Activated CD8-positive, alpha-beta memory T cell treated with anti-CD3 and anti-CD28 coated beads for 4 hours (primary cell): ENCODE measurements around the gene ALS2.
"Not testable (repeated sequence)": the region's sequence is repeated elsewhere in the genome, so short reads cannot be mapped to it uniquely, and the experiment has no call there.

Experiments used
- DNase-seq, 2 donors: peaks; one replicate each; pipeline ENCODE4 v3.0.0-alpha.2; 2020; ENCODE audit warnings: low read depth in 2 of 2

Gene ALS2

DNA sequence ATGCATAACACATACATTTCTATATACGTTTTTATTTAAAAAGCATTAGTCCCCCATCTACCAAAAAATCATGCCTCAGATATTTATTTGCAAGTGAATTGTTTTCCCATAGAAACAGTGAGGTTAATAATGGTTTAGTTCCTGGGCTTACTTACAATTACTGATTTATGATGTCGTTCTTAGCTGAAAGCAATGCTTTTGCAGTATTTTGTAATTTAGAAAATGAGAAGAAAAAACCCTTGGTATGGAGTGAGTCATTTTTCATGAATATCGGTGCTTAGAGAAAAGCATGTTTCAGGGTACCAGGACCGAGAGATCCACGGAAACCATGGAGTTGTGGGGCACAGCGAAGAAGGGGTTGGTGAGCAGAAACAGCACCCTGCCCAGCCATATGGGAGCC is 13.6 kb upstream of the ALS2 start:
- no peak for DNase-seq

DNA sequence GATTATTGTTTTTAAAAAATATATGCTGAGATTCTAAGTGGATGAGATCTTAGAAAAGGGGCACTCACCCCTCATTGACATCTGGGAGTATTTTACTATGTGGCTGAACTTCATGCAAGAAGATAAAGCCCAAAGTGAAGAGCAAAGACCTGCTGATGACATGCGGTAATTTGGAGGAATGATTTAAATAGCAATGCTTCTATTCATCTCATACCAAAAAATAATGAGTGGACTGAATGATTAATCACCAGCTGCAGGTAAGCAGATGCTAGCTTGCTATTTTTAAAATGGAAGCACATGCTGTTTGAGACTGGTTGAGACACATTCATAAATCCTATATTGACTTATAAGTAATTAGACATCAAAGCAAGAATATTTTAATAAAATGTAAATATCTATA is 12.9 kb upstream of the ALS2 start:
- DNase-seq = no peak

DNA sequence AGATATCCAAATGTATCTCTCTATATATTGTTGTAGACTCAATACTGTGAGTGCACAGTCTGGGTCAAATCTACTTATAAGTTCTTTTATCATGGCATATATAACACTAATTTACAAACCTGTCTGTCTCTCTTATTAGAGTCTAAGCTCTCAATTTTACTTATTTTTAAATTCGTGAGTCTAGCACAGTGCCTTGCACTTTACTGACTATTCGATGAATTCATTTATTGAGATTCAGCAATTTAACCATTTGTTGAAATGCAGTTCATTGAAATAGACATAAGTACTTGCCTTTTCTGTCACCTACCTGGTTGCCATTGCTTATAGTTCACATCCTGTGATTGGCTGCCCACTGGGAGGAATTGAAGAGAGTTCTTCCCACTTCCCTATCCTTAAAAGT is 10.3 kb upstream of the ALS2 start:
- no peak for DNase-seq

DNA sequence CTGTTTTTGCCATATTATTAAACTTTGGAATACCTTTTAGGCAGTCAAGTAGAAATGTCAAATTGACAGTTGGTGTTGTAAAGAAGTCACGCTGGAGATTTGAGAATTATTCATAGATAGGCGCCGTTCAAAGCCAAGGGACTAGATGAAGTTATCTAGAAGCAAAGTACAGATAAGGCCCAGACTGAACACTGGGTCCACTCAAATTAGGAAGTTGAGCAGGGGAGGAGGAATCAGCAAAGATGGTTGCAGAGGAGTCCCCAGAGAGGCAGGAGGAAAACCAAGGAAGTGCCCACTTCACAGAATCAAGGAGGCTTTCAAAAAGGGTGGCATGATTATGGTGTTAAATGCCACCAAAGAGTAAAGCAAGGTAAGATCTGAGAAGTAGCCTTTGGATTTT is 9.6 kb upstream of the ALS2 start:
- no peak for DNase-seq

DNA sequence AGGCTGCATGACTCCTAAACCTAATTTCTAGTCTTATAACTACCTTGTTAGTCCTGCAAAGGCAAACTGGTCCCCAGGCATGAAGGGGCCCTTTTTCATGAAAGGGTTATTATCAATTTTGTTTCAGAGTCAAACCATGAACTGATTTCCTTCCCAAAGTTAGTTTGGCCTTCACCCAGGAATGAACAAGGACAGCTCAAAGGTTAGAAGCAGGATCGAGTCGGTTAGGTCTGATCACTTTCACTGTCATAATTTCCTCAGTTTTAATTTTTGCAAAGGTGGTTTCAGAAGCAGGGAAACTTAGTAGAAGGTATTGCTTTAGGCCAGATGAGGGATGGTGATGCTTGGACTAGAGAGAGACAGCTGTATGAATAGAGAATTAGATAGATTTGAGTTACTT is 8.7 kb upstream of the ALS2 start:
- no peak for DNase-seq

DNA sequence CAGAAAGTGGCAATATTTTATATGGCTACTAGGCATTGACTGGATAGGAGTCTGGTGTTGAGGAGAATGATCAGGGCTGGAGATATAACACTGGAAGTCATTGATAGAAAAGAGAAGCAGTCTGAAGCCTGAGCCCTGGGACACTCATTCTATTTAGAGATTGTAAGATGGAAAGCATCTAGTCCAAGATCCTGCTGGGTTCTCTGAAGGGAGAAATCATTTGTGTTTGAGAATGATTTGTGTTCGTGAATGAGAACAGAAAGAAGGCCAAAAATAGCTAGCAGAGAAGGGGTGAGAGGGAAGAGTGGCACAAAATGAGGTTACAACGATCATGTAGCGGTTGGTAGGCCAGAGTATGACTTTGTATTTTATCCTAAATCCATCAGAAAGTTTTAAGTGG is 7.6 kb upstream of the ALS2 start:
- DNase-seq = no peak

DNA sequence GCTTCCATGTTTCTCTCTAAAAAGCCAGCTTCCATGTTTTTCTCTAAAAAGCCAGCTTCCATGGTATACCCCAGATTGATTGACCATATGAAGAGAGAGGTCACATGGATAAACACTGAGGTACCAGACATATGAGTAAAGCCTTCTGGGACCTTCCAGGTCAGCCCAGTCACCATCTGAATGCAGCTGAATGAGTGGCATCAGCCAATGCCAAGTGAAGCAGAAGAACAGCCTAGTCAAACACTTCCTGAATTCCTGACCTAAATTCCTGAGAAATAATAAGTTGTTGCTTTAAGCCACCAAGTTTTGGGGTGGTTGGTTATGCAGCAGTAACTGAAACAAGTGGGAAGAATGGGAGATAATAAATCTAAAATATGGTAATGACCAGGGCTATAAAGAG is 5.7 kb upstream of the ALS2 start:
- no peak for DNase-seq

DNA sequence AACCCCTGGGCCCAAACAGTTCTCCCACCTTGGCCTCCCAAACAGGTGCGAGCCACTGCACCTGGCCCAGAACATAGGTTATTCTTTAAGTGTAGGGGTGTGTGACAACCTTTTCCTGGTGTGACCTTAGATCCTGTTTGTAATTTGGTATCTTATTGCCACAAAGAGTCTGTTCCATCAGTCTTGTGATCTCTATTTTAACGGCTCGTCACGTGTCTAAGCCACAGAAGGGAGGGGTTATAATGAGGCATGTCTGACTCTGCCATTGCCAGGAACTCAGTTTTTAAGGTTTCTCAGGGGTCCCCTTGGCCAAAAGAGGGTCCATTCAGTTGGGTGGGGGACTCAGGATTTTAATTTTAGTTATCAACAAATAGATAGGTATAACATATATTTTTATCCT is 4.4 kb upstream of the ALS2 start:
- no peak for DNase-seq

DNA sequence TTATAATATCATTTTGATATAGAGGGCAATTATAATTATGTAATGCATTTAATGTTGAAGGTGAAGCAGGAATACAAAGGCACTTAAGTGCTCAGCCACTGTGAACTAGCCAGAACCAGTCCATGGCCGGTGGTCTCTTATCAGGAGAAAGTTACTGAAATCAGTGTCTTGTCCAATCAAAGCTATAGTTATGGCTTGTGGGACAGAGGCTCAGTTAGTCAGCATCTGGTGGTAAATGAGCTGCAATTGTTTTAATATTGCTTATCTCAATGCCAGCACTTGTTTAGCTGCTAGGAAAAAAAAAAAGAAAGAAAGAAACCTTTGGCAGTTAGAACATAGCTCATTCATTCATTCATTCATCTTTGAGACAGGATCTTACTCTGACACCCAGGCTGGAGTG is 3.8 kb upstream of the ALS2 start:
- no peak for DNase-seq

DNA sequence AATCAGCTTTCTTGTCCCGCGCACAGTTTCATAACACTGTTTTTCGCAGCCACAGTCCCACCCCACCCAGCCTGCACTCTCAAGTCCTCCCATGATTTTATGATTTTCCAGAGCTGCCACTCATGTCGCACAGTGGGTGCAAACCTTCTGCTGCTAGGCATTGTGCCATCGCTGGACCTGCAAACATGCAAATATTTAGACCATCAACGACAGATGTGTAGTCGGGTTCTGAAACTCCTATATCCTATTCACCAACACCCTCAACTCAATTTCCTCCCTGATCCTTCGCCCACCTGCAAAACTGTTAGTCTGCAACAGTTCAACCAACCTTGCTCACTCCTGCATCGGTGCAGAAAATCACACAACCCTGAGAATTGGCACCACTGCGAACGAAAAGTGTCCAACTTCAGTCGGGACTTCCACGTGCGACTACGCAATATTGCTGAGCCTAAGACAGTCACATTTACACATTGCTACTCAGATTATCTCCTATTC is 871 bp upstream of the ALS2 start:
- DNase-seq = no peak

DNA sequence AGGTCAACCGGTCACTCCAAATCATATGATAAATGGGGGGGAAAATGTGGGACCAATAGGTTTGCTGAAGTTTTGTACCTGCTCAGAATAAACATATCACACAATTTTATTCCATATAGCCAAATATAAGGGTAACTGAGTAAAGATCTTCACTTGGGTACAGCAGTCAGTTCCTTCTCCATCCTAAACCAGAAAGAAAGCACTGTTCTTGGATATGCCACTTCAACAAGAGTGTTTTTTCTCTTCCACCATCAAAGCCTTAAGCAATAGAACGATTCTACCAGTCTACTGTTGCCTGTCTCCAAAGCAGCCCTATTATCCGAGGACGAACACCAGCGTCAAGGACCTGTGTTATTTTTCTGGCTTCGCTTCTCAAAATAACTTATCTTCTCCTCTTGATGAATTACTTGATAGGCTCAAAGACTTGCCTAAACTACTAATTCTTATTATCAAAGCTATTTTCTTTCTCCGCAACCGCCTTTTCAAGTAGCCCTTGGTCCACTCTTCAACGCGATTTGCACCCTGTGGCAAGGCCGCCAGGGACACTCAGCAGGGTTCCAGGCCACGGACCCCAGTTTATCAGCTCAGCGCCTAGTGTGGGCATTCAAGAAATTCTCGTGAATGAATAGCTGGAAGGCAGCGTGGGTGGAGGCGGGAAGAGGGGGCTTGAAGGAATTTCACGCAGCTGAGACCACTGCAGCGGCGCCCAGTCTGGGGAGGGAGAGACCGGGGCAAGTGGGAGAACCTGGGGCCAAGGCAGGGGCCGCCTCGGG is 646 bp downstream of the ALS2 start:
- DNase-seq = no peak

DNA sequence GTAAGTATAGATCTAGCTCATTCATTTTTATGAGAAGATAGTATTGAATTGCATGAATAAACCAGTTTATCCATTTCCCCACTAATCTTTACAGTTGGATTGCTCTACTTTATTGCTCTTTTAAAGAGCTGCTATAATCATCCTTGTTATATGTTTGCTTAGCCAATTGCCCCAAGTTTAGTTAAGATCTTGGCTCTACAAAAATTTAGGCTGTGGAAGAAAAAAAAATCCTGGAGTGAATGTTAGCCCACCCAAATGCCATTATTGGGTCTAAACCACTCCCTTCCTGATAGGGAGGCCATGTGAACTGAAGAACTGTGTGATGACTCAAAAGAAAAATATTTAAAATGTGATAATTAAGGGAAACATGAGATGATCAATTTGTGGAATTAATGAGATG is 2.9 kb downstream of the ALS2 start:
- DNase-seq = no peak

DNA sequence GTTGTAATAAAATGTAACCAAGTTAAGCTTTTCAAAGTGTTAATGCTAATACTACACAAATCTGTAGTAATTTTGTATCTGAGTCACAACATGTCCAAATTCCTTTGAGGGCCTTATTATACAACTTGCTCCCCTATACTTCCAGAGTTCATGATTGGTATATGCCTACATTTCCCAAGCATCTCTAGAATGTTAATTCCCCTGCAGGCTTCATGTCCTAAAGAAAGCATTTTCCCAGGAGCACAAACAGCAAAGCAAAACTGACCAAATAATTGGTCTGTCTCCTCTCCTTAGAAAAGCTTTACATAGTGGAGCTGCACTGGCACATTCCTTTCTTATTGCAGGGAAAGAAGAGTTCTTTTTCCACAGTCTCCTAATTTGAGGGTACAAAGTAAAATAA is 3.7 kb downstream of the ALS2 start:
- no peak for DNase-seq

DNA sequence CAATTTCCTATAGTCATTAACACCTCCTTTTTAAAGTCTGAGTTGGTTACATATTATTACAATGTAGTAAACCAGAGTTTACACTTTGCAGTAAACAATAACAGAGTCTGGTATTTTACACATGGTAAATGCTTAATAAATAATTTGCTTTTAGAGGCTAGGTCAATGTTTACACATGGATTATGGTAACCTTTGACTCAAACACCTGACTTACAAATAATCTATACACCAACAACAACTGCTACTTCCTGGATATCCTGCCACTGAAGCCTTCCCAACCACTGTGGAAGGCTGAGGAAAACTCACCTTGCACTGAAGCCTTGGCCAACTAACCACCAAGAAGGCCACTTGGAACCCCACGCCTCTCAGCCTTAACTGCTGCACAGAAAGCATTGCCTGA is 5.4 kb downstream of the ALS2 start:
- DNase-seq = no peak

DNA sequence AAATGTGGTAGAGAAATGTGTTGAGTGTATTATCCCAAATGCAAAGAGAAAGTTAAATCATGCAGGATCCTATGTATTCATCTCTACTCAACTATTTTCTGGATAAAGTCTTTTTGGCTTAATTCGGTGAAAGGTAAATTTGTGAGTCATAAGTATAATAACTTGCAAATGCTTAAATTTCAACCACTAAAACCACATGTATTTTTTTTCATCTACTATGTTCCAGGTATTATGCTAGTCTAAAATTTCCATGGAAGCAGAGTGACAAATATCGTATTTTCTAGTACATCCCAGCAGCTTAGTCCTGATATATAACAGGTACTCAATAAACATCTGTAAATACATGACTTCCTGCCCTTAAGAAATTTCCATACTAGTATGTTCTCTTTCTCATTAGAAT is 6.2 kb downstream of the ALS2 start:
- no peak for DNase-seq

DNA sequence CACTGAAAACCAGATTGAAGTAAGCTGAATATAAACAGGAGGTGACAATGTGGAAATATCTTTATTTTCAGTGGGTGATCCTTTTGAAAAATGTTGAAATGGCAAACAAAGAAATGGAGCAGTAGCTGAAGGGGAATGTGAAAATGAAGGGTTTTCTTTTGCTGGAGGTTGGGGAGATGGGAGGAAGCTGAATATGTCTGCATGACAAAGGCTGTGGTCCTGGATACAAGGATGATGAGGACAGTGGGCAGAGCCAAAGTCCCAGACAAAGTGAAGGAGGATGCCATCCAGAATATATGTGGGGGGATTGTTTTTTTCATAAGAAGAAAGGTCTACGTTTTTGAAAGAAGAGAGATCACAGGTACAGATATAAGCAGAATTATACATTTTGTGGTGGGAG is 6.7 kb downstream of the ALS2 start:
- DNase-seq = no peak

DNA sequence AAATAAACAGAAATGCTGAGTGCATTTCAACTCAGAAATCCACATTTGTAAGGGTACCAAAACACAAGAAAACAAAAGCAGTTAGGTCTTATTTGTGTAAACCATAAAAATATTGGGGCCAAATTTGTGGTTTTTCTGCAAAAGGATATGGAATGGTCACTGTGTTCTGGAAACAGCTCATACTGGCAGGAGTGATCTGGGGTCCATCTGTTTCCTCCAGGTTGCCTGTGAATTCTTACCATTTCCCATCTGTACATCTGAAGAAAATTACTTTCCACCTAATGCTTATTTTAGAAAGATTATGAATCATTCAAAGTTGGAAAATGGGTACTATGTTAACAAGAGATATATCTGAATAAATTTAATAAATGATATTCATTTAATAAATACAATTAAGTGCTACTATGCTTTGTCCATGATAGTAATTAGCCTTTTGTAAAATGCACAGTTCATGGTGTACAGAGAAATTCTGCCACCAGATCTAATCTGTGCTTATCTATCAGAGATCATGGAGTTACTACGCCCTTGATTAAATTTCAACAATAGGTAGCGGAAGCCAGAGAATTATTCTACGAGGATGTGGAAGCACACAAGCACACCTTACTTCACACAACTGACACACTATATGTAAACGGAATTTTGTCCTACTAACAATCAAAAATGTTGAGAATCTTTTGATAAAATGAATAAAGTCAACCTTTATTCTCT is 10.9 kb downstream of the ALS2 start:
- no peak for DNase-seq

DNA sequence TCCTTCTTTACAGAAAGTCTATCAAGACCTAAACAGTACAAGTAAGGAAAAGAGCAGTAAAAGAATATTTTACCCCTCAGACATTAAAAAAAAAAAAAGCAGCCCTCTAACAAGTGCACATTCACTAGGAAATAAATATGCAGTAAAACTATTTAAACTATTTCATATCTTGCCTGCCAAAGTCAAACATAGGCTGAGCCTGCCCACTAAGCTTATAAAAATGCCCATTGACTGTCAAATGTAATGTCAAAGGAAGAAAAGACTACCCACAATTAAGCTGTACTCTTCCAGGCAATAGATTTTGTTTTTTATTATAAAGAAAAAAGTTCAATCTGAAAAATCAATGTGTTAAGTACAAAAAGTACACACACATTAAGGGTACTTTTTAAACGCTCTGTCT is 11.8 kb downstream of the ALS2 start:
- no peak for DNase-seq

DNA sequence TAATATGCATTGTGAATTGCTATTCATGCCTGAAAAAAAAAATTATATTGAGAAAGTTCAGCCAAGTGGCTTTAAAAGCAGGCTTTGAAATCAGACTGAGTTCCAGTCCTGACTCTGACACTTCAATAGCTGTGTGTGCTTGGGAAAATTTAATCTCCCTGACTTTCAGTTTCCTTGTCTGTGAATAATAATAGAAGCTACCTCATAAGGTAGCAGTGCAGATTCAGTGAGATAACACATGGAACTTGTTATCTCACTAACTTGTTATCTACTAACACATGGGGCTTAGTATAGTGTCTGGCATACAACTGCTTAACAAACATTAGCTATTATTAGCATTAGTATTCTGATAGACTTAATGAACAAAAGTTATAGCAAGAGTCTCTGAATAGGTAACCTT is 14.9 kb downstream of the ALS2 start:
- DNase-seq = no peak

DNA sequence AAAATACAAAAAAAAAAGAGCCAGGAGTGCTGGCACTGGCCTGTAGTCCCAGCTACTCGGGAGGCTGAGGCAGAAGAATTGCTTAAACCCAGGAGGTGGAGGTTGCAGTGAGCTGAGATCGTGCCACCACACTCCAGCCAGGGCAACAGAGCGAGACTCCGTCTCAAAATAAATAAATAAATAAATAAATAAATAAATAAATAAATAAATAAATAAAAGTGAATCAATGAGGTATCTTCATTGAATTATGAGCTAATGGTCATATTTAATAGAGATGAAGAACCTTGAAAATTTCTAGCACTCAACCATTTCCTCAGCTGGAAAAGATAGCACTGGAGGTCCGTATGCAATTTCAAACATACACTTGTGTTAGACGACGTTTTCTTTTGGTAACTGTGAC is 16.3 kb downstream of the ALS2 start:
- not testable (repeated sequence) for DNase-seq

DNA sequence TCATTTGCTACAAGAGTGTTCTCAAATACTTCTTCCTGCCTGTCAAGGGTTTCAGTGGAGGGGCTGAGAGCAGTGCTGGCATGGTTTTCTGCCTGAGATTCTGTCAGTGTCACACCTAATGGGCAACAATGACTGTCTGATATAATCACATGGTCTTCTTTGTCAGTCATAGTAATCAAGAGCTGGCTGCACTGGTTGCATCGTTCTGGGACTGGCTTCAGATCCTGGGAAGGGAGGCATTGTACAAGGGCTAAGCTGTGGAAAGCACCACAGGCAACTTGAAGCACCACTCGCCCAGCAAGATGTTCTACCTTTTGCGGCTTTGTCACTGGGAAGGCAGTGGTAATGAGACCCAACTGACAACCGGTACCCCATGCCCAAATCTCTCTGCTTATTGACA is 19.6 kb downstream of the ALS2 start:
- no peak for DNase-seq

DNA sequence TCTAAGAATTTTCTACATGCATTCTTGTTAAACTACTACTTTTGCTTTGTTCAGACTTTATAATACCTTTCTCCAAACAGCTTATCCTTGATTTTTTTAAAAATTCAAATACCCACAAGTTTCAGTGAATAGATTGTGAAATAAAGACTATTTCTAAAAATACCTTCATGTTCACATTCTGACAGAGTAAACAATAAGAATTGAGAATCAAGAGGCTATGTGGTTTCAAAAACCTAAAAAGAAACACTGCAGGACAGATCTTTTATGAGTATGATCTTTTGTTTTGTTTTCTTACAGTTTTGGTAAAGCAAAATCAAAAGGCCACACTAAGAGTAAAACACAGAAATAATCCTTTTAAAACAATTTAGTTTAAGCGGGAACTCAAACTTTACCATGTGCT is 21.2 kb downstream of the ALS2 start:
- no peak for DNase-seq

DNA sequence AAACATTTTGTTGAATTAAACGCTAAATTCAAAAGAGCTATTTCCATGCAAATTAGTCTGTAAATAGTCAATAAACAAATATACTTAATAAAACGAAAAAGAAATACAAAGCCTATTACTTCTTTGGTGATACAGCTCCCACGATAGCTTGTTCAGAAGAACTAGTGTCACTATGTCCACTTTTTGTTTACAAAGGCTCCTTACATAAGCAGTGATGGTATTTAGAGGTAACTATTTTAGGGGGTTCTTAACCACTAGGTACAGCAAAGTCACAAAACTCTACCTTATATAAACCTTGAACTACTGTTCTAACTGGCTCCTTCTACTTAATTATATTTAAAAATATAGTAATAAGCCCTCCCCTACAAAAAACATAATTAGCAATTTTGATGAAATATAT is 21.9 kb downstream of the ALS2 start:
- DNase-seq = no peak

DNA sequence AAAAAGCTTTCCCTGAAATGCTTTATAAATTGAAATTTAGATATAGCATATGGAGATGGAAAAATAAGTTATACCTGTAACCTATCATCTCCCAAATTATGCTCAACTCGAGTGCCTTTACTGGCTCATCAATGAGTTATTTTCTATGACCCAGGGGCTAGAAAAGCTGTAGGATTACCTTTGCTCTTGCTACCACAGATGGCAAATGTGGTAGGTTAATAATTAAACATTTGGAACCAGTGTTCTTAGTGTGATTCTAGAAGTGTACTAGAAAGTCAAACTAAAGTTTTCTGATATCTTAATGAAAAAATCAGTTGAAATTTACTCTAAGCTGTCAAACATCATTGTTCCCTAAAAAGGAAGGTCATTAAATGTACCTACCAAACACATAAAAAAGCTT is 22.5 kb downstream of the ALS2 start:
- no peak for DNase-seq
